Loucy (cell line): Measurements from ENCODE around the gene MRPL38.
"Not testable (repeated sequence)": the region's sequence is repeated elsewhere in the genome, so short reads cannot be mapped to it uniquely, and the experiment has no call there.

Source experiments
- H2AFZ ChIP-seq: fragments of 200-600 bp; sonication (generic); 2 replicates; pipeline ENCODE4 v1.6.0; 2016; ENCODE audit warnings: antibody characterized with exemption, mild to moderate bottlenecking, low read length, moderate library complexity
- H3F3A ChIP-seq: fragments of 200-600 bp; 2 replicates; pipeline ENCODE4 v1.6.0; 2016; ENCODE audit warnings: antibody characterized with exemption, low read depth, mild to moderate bottlenecking
- H3K27me3 ChIP-seq: fragments of 200-600 bp; sonication (generic); 2 replicates; pipeline ENCODE4 v1.6.1; 2014; ENCODE audit warnings: low read length, mild to moderate bottlenecking; ENCODE audit not compliant: insufficient read depth, poor library complexity, severe bottlenecking
- H3K36me3 ChIP-seq: fragments of 200-600 bp; sonication (generic); 2 replicates; pipeline ENCODE4 v1.6.1; 2016; ENCODE audit warnings: low read length; ENCODE audit not compliant: insufficient read depth
- H3K4me1 ChIP-seq: fragments of 200-600 bp; sonication (generic); 2 replicates; pipeline ENCODE4 v1.5.1; 2014; ENCODE audit warnings: low read length, mild to moderate bottlenecking; ENCODE audit not compliant: insufficient read depth, poor library complexity, severe bottlenecking
- H3K4me2 ChIP-seq: fragments of 200-600 bp; sonication (generic); 2 replicates; pipeline ENCODE4 v1.6.0; 2014; ENCODE audit warnings: antibody characterized with exemption, low read length, low read depth, mild to moderate bottlenecking; ENCODE audit not compliant: poor library complexity, severe bottlenecking
- H3K4me3 ChIP-seq: fragments of 200-600 bp; sonication (generic); 2 replicates; pipeline ENCODE4 v1.5.1; 2014; ENCODE audit warnings: low read length, mild to moderate bottlenecking, mixed read lengths; ENCODE audit not compliant: poor library complexity, severe bottlenecking
- H3K79me2 ChIP-seq: fragments of 200-600 bp; sonication (generic); 2 replicates; pipeline ENCODE4 v1.6.1; 2014; ENCODE audit warnings: low read length; ENCODE audit not compliant: insufficient read depth
- H3K9ac ChIP-seq: fragments of 200-600 bp; sonication (generic); 2 replicates; pipeline ENCODE4 v1.6.0; 2014; ENCODE audit warnings: mild to moderate bottlenecking, low read depth, low read length, moderate library complexity; ENCODE audit not compliant: poor library complexity, severe bottlenecking
- H3K9me2 ChIP-seq: fragments of 200-600 bp; sonication (generic); replicated peaks from 2 replicates; pipeline ENCODE4 v1.6.1; 2016; ENCODE audit warnings: low read depth, low read length, mixed read lengths
- H3K9me3 ChIP-seq: fragments of 200-600 bp; sonication (generic); 2 replicates; pipeline ENCODE4 v1.6.1; 2014; ENCODE audit warnings: mild to moderate bottlenecking, antibody characterized with exemption, low read length, low read depth; ENCODE audit not compliant: insufficient read depth
- H4K20me1 ChIP-seq: fragments of 200-600 bp; sonication (generic); 2 replicates; pipeline ENCODE4 v1.6.0; 2014; ENCODE audit warnings: antibody characterized with exemption, low read length, mild to moderate bottlenecking; ENCODE audit not compliant: insufficient read depth, poor library complexity, severe bottlenecking
- CTCF ChIP-seq: fragments of 200-600 bp; sonication (generic); conservative IDR thresholded peaks from 2 replicates; pipeline ENCODE4 v1.5.1; 2014; ENCODE audit warnings: mild to moderate bottlenecking, antibody characterized with exemption, low read length
- EZH2phosphoT487 ChIP-seq: fragments of 200-600 bp; IDR thresholded peaks from 2 replicates; pipeline ENCODE4 v1.6.1; 2018; ENCODE audit warnings: antibody characterized with exemption, mild to moderate bottlenecking, moderate library complexity, borderline replicate concordance

The MRPL38 gene

GRCh38 chr17:75869282-75870141 lies 35.2 kb downstream of the MRPL38 start:
- no peaks in the 10 kb centered on the region for H3K9me2 ChIP-seq
- H3K9ac ChIP-seq, result no peak overlapping the region
- no peak overlapping the region for H3K4me3 ChIP-seq
- H4K20me1 ChIP-seq, result no peaks in the 10 kb centered on the region
- no peaks in the 10 kb centered on the region for H3K27me3 ChIP-seq
- peaks cover 2% of the 10 kb centered on the region; the same call in 1 of the 2 replicates for H3K79me2 ChIP-seq
- no peaks in the 10 kb centered on the region for H3K36me3 ChIP-seq
- H3K4me1 ChIP-seq, result peaks cover 19% of the 10 kb centered on the region
- TF ChIP-seq EZH2phosphoT487 (no peak), CTCF (no peak)
- no peak overlapping the region for H3K4me2 ChIP-seq
- H3F3A ChIP-seq, result no peaks in the 10 kb centered on the region
- no peaks in the 10 kb centered on the region for H3K9me3 ChIP-seq
- H2AFZ ChIP-seq, result no peak overlapping the region

- not testable (repeated sequence) for H3K79me2 ChIP-seq, H3K4me3 ChIP-seq, H3K4me2 ChIP-seq, H3K9ac ChIP-seq, H3K27me3 ChIP-seq, H3K36me3 ChIP-seq, H3F3A ChIP-seq, H3K9me3 ChIP-seq, H2AFZ ChIP-seq, H4K20me1 ChIP-seq, H3K9me2 ChIP-seq
- H3K4me1 ChIP-seq, result peaks cover 26% of the 10 kb centered on the region
These were observed 35.9 kb downstream of the MRPL38 start for GRCh38 chr17:75868730-75869281.

GRCh38 chr17:75865404-75866188 lies 39.1 kb downstream of the MRPL38 start:
- not testable (repeated sequence) for H3K9me2 ChIP-seq, H3K79me2 ChIP-seq, H3F3A ChIP-seq, H3K4me3 ChIP-seq, H2AFZ ChIP-seq, H3K36me3 ChIP-seq, H4K20me1 ChIP-seq, H3K27me3 ChIP-seq, H3K9me3 ChIP-seq
- Histone ChIP-seq H3K9ac (peak overlapping the region; percentile 34), H3K4me2 (peak overlapping the region; percentile 56), H3K4me1 (peaks cover 17% of the 10 kb centered on the region)

GRCh38 chr17:75864887-75865286 lies 39.8 kb downstream of the MRPL38 start:
- H3K36me3 ChIP-seq, H3F3A ChIP-seq, H3K9me3 ChIP-seq, H3K4me3 ChIP-seq, H3K9me2 ChIP-seq, H3K27me3 ChIP-seq, H3K79me2 ChIP-seq, H4K20me1 ChIP-seq: not testable (repeated sequence)
- H3K4me2 ChIP-seq, result peak overlapping the region; percentile 56
- peak overlapping the region; percentile 34 for H3K9ac ChIP-seq
- peaks cover 17% of the 10 kb centered on the region for H3K4me1 ChIP-seq
- H2AFZ ChIP-seq, result peak overlapping the region; percentile 46; the same call in 1 of the 2 replicates
